HEK293 (cell line): Measurements from ENCODE around the gene NUCB1.

Source experiments
- CTCF ChIA-PET: fragments of 350-600 bp; formaldehyde crosslinking; extraction: SDS; loops from one replicate; lab custom pipeline; 2021; ENCODE audit warnings: antibody characterized with exemption; lab: Yijun Ruan, JAX
- POLR2A ChIA-PET: fragments of 300-600 bp; formaldehyde crosslinking; extraction: SDS; loops from one replicate; lab custom pipeline; 2020; ENCODE audit warnings: antibody characterized with exemption, inconsistent platforms; lab: Yijun Ruan, JAX
- H3K27ac ChIP-seq: fragments of 200-500 bp; sonication (Bioruptor generic); 2 replicates; pipeline ENCODE4 v1.5.1; 2014; ENCODE audit warnings: low read depth, low read length, control low read depth, inconsistent platforms; ENCODE audit errors: extremely low read depth
- H3K36me3 ChIP-seq, 2 experiments: fragments of 200-500 bp in 1 of 2; sonication (Bioruptor generic) in 1 of 2; 1 replicate in 1 of 2; 2 replicates in 1 of 2; pipeline ENCODE4 v1.5.1; 2014 to 2017; ENCODE audit warnings: inconsistent platforms in 2 of 2, low read length in 2 of 2; ENCODE audit not compliant: control insufficient read depth in 2 of 2, insufficient read depth in 1 of 2
- H3K4me1 ChIP-seq: fragments of 200-500 bp; sonication (Bioruptor generic); 2 replicates; pipeline ENCODE4 v1.5.1; 2014; ENCODE audit warnings: mild to moderate bottlenecking, low read length, inconsistent platforms; ENCODE audit not compliant: control insufficient read depth, insufficient read depth
- H3K4me3 ChIP-seq: 2 replicates; pipeline ENCODE4 v1.5.1; 2011; ENCODE audit warnings: low read depth, mild to moderate bottlenecking, control low read depth, low read length, moderate library complexity
- H3K9me3 ChIP-seq: fragments of 200-500 bp; sonication (Bioruptor generic); 2 replicates; pipeline ENCODE4 v1.5.1; 2014; ENCODE audit warnings: low read depth, low read length, inconsistent platforms; ENCODE audit not compliant: control insufficient read depth, insufficient read depth
- GLIS2 ChIP-seq: fragments of 450-650 bp; formaldehyde crosslinking; IDR thresholded peaks from 2 replicates; pipeline ENCODE4 v1.5.1; 2016; ENCODE audit warnings: missing biosample characterization, missing genetic modification characterization
- KLF8 ChIP-seq: fragments of 450-650 bp; formaldehyde crosslinking; IDR thresholded peaks from 2 replicates; pipeline ENCODE4 v1.5.1; 2016; ENCODE audit warnings: missing biosample characterization, missing genetic modification characterization
- PATZ1 ChIP-seq: fragments of 450-650 bp; formaldehyde crosslinking; IDR thresholded peaks from 2 replicates; pipeline ENCODE4 v1.5.1; 2016; ENCODE audit warnings: missing biosample characterization, missing genetic modification characterization
- PBX3 ChIP-seq: sonication (generic); formaldehyde crosslinking; IDR thresholded peaks from 2 replicates; pipeline ENCODE4 v1.8.1; 2022; ENCODE audit warnings: mild to moderate bottlenecking, moderate library complexity, missing genetic modification reagents
- REST ChIP-seq: fragments of 450-650 bp; formaldehyde crosslinking; IDR thresholded peaks from 2 replicates; pipeline ENCODE4 v1.5.1; 2016; ENCODE audit warnings: missing biosample characterization, missing genetic modification characterization
- SP3 ChIP-seq: fragments of 450-650 bp; formaldehyde crosslinking; IDR thresholded peaks from 2 replicates; pipeline ENCODE4 v1.5.1; 2016; ENCODE audit warnings: missing biosample characterization, missing genetic modification characterization
- ZNF133 ChIP-seq: fragments of 450-650 bp; formaldehyde crosslinking; IDR thresholded peaks from 2 replicates; pipeline ENCODE4 v1.5.1; 2016; ENCODE audit warnings: missing biosample characterization, missing genetic modification characterization
- ZNF214 ChIP-seq: fragments of 450-650 bp; formaldehyde crosslinking; IDR thresholded peaks from 2 replicates; pipeline ENCODE4 v1.5.1; 2017; ENCODE audit warnings: missing biosample characterization, mild to moderate bottlenecking, missing genetic modification characterization, borderline replicate concordance
- ZNF223 ChIP-seq: fragments of 450-650 bp; formaldehyde crosslinking; IDR thresholded peaks from 2 replicates; pipeline ENCODE4 v1.5.1; 2016; ENCODE audit warnings: missing biosample characterization, missing genetic modification characterization
- ZNF354C ChIP-seq: fragments of 450-650 bp; formaldehyde crosslinking; IDR thresholded peaks from 2 replicates; pipeline ENCODE4 v1.5.1; 2016; ENCODE audit warnings: missing biosample characterization, missing genetic modification characterization, low read depth, borderline replicate concordance
- ZNF394 ChIP-seq: fragments of 450-650 bp; formaldehyde crosslinking; IDR thresholded peaks from 2 replicates; pipeline ENCODE4 v1.5.1; 2016; ENCODE audit warnings: missing biosample characterization, missing genetic modification characterization, mild to moderate bottlenecking, moderate library complexity, borderline replicate concordance
- ZNF510 ChIP-seq: fragments of 450-650 bp; formaldehyde crosslinking; IDR thresholded peaks from 2 replicates; pipeline ENCODE4 v1.5.1; 2018; ENCODE audit warnings: mild to moderate bottlenecking, missing genetic modification characterization, missing biosample characterization; ENCODE audit not compliant: insufficient replicate concordance
- ZNF514 ChIP-seq: fragments of 450-650 bp; formaldehyde crosslinking; IDR thresholded peaks from 2 replicates; pipeline ENCODE4 v1.5.1; 2016; ENCODE audit warnings: missing biosample characterization, missing genetic modification characterization
- ZNF530 ChIP-seq: fragments of 450-650 bp; formaldehyde crosslinking; IDR thresholded peaks from 2 replicates; pipeline ENCODE4 v1.5.1; 2016; ENCODE audit warnings: low read depth, missing biosample characterization, missing genetic modification characterization
- ZNF544 ChIP-seq: fragments of 450-650 bp; formaldehyde crosslinking; IDR thresholded peaks from 2 replicates; pipeline ENCODE4 v1.5.0; 2017; ENCODE audit warnings: missing biosample characterization, missing genetic modification characterization
- ZNF600 ChIP-seq: fragments of 450-650 bp; formaldehyde crosslinking; IDR thresholded peaks from 2 replicates; pipeline ENCODE4 v1.5.1; 2016; ENCODE audit warnings: missing biosample characterization, missing genetic modification characterization
- ZNF629 ChIP-seq: fragments of 450-650 bp; formaldehyde crosslinking; IDR thresholded peaks from 2 replicates; pipeline ENCODE4 v1.5.1; 2017; ENCODE audit warnings: missing biosample characterization, missing genetic modification characterization
- ZNF658 ChIP-seq: fragments of 450-650 bp; formaldehyde crosslinking; IDR thresholded peaks from 2 replicates; pipeline ENCODE4; 2016; ENCODE audit warnings: missing biosample characterization, missing genetic modification characterization
- TF ChIP-seq, protein P1 (sequence below): IDR thresholded peaks from 2 replicates; pipeline ENCODE4 v1.6.1; 2011; ENCODE audit warnings: mild to moderate bottlenecking, low read depth, low read length, borderline replicate concordance
- TF ChIP-seq, protein P2 (sequence below): fragments of 450-650 bp; formaldehyde crosslinking; IDR thresholded peaks from 2 replicates; pipeline ENCODE4 v1.5.1; 2016; ENCODE audit warnings: missing biosample characterization, missing genetic modification characterization
- TF ChIP-seq, protein P3 (sequence below): fragments of 450-650 bp; formaldehyde crosslinking; IDR thresholded peaks from 2 replicates; pipeline ENCODE4 v1.5.1; 2016; ENCODE audit warnings: missing biosample characterization, missing genetic modification characterization, borderline replicate concordance

The NUCB1 gene

GRCh38 chr19:48933382-48933932 lies 33.3 kb downstream of the NUCB1 start, which contains the start of gene DHDH (continued):
- TF ChIP-seq ZNF629 (tag by site-specific recombination) (peak; percentile 52; the same call in 1 of the 2 replicates), KLF8 (tag by site-specific recombination) (peak; percentile 83; the same call in 1 of the 2 replicates), ZNF510 (tag by site-specific recombination) (no peak), ZNF394 (0 out of 2 replicates have a peak, but pooled peaks have one; percentile 10), ZNF600 (tag by site-specific recombination) (peak; percentile 87), ZNF544 (no peak), PATZ1 (tag by site-specific recombination) (peak; percentile 73)
- TF ChIP-seq, protein P1, sequence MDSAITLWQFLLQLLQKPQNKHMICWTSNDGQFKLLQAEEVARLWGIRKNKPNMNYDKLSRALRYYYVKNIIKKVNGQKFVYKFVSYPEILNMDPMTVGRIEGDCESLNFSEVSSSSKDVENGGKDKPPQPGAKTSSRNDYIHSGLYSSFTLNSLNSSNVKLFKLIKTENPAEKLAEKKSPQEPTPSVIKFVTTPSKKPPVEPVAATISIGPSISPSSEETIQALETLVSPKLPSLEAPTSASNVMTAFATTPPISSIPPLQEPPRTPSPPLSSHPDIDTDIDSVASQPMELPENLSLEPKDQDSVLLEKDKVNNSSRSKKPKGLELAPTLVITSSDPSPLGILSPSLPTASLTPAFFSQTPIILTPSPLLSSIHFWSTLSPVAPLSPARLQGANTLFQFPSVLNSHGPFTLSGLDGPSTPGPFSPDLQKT: no peak

DNA sequence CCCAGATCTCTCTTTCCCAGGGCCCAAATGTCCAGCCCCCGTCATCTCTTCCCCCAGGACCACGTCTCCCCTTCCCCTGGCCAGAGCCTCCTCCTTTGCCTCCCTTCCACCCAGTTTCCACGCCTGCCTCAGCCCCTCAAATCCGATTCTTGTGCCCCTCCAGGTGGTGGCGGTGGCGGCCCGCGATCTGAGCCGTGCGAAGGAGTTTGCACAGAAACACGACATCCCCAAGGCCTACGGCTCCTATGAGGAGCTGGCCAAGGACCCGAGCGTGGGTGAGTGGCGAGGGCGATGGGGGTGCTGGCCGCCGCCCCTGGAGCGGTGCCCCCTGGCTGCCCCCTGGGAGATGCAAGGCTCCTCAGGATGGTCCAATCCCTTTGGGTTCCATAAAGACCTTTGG lies 34.7 kb downstream of the NUCB1 start:
- ChIA-PET POLR2A (no interaction called here), CTCF (interaction anchor here (0.7 kb wide), 1 partner anchor 139 kb away, joined by 4 read pairs; no protein-coding TSS in a partner anchor)
- Histone ChIP-seq H3K4me3 (no peak overlapping the region), H3K4me1 (peaks cover 3% of the 10 kb centered on the region; the same call in 1 of the 2 replicates), H3K36me3 (peaks cover 0 to 3% of the 10 kb centered on the region in 2 experiments; a peak in 1 of 3 replicates), H3K9me3 (no peaks in the 10 kb centered on the region), H3K27ac (no peak overlapping the region)
- TF ChIP-seq, protein P2, sequence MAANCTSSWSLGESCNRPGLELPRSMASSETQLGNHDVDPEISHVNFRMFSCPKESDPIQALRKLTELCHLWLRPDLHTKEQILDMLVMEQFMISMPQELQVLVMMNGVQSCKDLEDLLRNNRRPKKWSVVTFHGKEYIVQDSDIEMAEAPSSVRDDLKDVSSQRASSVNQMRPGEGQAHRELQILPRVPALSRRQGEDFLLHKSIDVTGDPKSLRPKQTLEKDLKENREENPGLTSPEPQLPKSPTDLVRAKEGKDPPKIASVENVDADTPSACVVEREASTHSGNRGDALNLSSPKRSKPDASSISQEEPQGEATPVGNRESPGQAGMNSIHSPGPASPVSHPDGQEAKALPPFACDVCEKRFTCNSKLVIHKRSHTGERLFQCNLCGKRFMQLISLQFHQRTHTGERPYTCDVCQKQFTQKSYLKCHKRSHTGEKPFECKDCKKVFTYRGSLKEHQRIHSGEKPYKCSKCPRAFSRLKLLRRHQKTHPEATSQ: no peak
- no peak for TF ChIP-seq ZNF223 (tag by site-specific recombination)
- TF ChIP-seq ZNF214: no peak
- TF ChIP-seq, protein P3, sequence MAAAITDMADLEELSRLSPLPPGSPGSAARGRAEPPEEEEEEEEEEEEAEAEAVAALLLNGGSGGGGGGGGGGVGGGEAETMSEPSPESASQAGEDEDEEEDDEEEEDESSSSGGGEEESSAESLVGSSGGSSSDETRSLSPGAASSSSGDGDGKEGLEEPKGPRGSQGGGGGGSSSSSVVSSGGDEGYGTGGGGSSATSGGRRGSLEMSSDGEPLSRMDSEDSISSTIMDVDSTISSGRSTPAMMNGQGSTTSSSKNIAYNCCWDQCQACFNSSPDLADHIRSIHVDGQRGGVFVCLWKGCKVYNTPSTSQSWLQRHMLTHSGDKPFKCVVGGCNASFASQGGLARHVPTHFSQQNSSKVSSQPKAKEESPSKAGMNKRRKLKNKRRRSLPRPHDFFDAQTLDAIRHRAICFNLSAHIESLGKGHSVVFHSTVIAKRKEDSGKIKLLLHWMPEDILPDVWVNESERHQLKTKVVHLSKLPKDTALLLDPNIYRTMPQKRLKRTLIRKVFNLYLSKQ (tag by site-specific recombination): no peak
- no peak for TF ChIP-seq ZNF658 (tag by site-specific recombination)
- no peak for TF ChIP-seq ZNF530 (tag by site-specific recombination)
- no peak for TF ChIP-seq SP3 (tag by site-specific recombination)
- TF ChIP-seq GLIS2 (tag by site-specific recombination): no peak
- TF ChIP-seq ZNF133 (tag by site-specific recombination): no peak
- TF ChIP-seq ZNF600 (tag by site-specific recombination): no peak
- TF ChIP-seq PBX3: no peak
- TF ChIP-seq ZNF514: no peak
- no peak for TF ChIP-seq ZNF354C (tag by site-specific recombination)
- no peak for TF ChIP-seq REST (tag by site-specific recombination)
